Measurements from ENCODE around the gene ZDHHC18.
"Not testable (repeated sequence)": the region's sequence is repeated elsewhere in the genome, so short reads cannot be mapped to it uniquely, and the experiment has no call there.

Gene ZDHHC18

GRCh38 chr1:26831059-26831458 lies 4.6 kb downstream of the ZDHHC18 start:
- TF ChIP-seq, protein P1, sequence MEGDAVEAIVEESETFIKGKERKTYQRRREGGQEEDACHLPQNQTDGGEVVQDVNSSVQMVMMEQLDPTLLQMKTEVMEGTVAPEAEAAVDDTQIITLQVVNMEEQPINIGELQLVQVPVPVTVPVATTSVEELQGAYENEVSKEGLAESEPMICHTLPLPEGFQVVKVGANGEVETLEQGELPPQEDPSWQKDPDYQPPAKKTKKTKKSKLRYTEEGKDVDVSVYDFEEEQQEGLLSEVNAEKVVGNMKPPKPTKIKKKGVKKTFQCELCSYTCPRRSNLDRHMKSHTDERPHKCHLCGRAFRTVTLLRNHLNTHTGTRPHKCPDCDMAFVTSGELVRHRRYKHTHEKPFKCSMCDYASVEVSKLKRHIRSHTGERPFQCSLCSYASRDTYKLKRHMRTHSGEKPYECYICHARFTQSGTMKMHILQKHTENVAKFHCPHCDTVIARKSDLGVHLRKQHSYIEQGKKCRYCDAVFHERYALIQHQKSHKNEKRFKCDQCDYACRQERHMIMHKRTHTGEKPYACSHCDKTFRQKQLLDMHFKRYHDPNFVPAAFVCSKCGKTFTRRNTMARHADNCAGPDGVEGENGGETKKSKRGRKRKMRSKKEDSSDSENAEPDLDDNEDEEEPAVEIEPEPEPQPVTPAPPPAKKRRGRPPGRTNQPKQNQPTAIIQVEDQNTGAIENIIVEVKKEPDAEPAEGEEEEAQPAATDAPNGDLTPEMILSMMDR (IDR thresholded peaks at IDR 0.05; ENCODE audit: low read depth, low read length), result no peak
- in situ Hi-C loops (cut with HindIII; ENCODE audit: low sequenced_read_pairs), result no loop called here
- DNase-seq (ENCODE audit: low read depth, low spot score), result no peak
- H3K4me3 ChIP-seq (ENCODE audit: low read depth, low read length), result no peak overlapping the region

GRCh38 chr1:26831546-26832248 lies 5.2 kb downstream of the ZDHHC18 start:
- in situ Hi-C loops (cut with HindIII; ENCODE audit: low sequenced_read_pairs), result no loop called here
- TF ChIP-seq, protein P1 (IDR thresholded peaks at IDR 0.05; ENCODE audit: low read depth, low read length), result no peak
- no peak for DNase-seq (ENCODE audit: low read depth, low spot score)

DNA sequence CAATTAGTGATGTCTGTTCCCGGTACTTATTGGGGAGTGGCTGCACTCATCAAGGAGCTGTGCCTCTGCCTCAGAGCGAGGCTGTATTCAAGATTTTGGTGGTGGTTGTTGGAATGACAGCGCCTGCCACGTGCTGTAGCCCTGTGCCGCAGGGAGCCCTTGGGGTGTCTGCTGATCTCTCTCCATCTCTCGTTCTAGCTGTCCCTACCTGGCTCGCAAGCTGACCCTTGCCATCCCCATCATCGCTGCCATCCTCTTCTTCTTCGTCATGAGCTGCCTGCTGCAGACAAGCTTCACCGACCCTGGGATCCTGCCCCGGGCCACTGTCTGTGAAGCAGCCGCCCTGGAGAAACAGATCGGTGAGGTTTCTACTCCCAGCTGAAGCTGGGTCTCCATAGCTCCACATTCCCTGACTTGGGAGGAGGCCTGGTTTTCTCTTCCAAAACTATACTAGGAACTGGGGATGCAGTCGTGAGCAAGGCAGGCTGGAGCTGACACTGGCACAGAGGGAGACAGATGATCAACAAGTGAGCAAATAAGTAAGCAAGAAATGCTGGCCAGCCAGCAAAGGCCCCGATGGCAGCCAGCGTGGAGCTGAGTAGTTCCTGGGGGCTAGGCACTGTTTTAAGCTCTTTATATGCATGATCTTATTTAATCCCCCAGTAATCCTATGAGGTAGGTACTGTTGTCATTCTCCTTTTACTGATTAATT lies 5.9 kb downstream of the ZDHHC18 start:
- DNase-seq (ENCODE audit: low read depth, low spot score), result no peak
- in situ Hi-C loops (cut with HindIII; ENCODE audit: low sequenced_read_pairs), result no loop called here
- H3K4me3 ChIP-seq (ENCODE audit: low read depth, low read length), result no peak overlapping the region

More at GRCh38 chr1:26831546-26832248, 5.2 kb downstream of the ZDHHC18 start:
- no peak overlapping the region for H3K4me3 ChIP-seq (ENCODE audit: low read depth, low read length)

DNA sequence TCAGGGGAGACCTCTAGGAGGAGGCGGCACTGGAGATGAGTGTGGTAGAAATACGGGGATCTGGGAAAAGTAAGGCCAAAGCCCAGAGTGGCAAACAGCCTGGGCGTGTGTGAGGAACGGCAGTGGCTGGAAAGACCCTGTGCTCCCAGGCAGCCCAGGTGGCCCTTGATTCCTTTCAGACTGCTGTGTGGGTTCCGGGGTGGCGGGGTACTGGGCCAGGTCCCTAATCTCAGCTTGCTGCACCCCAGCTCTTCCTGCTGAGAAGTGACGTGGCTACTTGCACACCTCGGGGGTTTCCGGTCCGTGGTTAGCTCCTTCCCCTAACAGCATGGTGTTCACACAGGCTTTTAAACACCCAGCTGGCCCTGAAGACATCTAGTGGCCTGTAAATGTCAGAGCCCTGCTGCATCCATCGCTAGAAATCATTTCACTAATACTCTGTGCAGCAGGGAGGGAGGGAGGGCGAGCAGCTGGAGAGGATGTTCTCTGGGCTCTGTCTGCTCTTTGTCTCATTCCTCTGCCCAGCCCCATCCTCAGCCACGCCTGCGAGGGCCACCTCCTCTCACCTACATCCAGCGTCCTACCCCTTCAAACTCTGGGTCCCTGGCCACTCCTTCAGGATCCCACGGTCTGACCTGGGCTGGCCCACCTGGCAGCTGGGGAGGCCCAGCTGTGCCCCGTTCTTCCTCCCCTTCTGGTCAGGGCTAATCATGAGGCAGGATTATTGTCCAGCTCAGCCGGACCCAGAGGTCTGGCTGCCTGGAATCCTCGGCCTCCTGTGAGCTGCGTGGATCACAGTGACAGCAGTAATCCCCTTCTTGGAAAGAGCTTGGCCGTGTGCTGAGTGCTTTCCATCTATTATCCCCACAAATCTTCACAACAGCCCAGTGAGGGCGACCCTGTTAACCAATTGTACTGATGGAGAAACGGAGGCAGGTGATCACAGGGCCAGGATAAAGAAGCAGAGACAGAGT lies 7.2 kb downstream of the ZDHHC18 start:
- TF ChIP-seq, protein P1 (IDR thresholded peaks at IDR 0.05; ENCODE audit: low read depth, low read length), result no peak
- no peak for DNase-seq (ENCODE audit: low read depth, low spot score)
- in situ Hi-C loops (cut with HindIII; ENCODE audit: low sequenced_read_pairs), result no loop called here
- H3K4me3 ChIP-seq (ENCODE audit: low read depth, low read length), result no peak overlapping the region

More for the DNA sequence above, 5.9 kb downstream of the ZDHHC18 start:
- TF ChIP-seq, protein P1 (IDR thresholded peaks at IDR 0.05; ENCODE audit: low read depth, low read length), result no peak

GRCh38 chr1:26837665-26838064 lies 11.2 kb downstream of the ZDHHC18 start:
- in situ Hi-C loops (cut with HindIII; ENCODE audit: low sequenced_read_pairs); DNase-seq (ENCODE audit: low read depth, low spot score); H3K4me3 ChIP-seq (ENCODE audit: low read depth, low read length): not testable (repeated sequence)

- in situ Hi-C loops (cut with HindIII; ENCODE audit: low sequenced_read_pairs), result no loop called here
- TF ChIP-seq, protein P1 (IDR thresholded peaks at IDR 0.05; ENCODE audit: low read depth, low read length), result no peak
- H3K4me3 ChIP-seq (ENCODE audit: low read depth, low read length), result no peak overlapping the region
- DNase-seq (ENCODE audit: low read depth, low spot score), result no peak
Observed at GRCh38 chr1:26838474-26839338, 12.2 kb downstream of the ZDHHC18 start.

Data from astrocyte of the spinal cord (primary cell).